Liver (tissue), 3 donors: ENCODE measurements around the gene LRRC49.

ENCODE experiments used
- FOXA1 ChIP-seq: IDR thresholded peaks from 2 replicates; pipeline ENCODE4 v1.6.1; 2016; ENCODE audit warnings: antibody characterized with exemption
- HNF4A ChIP-seq, 2 donors: conservative IDR thresholded peaks; 2 replicates each; pipeline ENCODE4 v1.6.1; 2016; ENCODE audit warnings: antibody characterized with exemption in 2 of 2, mild to moderate bottlenecking in 2 of 2
- JUND ChIP-seq, 2 donors: IDR thresholded peaks; 2 replicates each; pipeline ENCODE4 v1.6.1; 2016; ENCODE audit warnings: antibody characterized with exemption in 2 of 2
- RAD21 ChIP-seq, 2 donors: IDR thresholded peaks; 2 replicates each; pipeline ENCODE4 v1.6.1; 2016; ENCODE audit warnings: antibody characterized with exemption in 2 of 2, mild to moderate bottlenecking in 2 of 2
- SP1 ChIP-seq: IDR thresholded peaks from 2 replicates; pipeline ENCODE4 v1.6.1; 2018; ENCODE audit warnings: antibody characterized with exemption, mild to moderate bottlenecking
- YY1 ChIP-seq: IDR thresholded peaks from 2 replicates; pipeline ENCODE4 v1.6.1; 2016; ENCODE audit warnings: antibody characterized with exemption, mild to moderate bottlenecking
- TF ChIP-seq, protein P1 (sequence below): fragments of 150-350 bp; IDR thresholded peaks from 2 replicates; pipeline ENCODE4 v1.5.1; 2017; ENCODE audit warnings: improper control_type of control experiment, low read depth, low read length; ENCODE audit not compliant: missing input control
- donor health status: healthy.
- donor health status: healthy.

DNA sequence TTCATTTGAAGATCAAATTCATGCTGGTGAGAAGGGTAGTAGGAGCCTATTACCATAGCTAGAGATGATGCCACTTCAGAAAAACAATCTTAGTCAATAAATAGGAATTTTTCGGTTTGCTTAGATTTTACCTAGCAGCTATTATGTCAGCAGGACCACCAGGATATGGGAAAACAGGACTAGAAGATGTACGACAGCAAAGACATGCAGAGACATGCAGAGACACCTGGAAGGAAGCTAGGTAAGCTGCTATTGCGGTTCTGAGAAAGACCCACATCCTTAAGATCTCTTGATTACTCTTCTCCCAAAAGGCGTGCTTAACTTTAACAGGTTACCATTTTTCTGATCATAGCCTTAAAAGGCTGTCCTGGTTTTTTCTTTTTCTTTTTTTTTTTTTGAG lies 157.8 kb downstream of the LRRC49 start:
- TF ChIP-seq, protein P1, sequence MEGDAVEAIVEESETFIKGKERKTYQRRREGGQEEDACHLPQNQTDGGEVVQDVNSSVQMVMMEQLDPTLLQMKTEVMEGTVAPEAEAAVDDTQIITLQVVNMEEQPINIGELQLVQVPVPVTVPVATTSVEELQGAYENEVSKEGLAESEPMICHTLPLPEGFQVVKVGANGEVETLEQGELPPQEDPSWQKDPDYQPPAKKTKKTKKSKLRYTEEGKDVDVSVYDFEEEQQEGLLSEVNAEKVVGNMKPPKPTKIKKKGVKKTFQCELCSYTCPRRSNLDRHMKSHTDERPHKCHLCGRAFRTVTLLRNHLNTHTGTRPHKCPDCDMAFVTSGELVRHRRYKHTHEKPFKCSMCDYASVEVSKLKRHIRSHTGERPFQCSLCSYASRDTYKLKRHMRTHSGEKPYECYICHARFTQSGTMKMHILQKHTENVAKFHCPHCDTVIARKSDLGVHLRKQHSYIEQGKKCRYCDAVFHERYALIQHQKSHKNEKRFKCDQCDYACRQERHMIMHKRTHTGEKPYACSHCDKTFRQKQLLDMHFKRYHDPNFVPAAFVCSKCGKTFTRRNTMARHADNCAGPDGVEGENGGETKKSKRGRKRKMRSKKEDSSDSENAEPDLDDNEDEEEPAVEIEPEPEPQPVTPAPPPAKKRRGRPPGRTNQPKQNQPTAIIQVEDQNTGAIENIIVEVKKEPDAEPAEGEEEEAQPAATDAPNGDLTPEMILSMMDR, result no peak
- TF ChIP-seq FOXA1 (no peak), SP1 (no peak), RAD21 (IDR thresholded peaks at IDR 0.05) (no peak), JUND (IDR thresholded peaks at IDR 0.05) (no peak), YY1 (no peak), HNF4A (conservative IDR thresholded peaks at IDR 0.05) (no peak)
